ENCODE data around the gene RNF144A.

RNF144A gene

DNA sequence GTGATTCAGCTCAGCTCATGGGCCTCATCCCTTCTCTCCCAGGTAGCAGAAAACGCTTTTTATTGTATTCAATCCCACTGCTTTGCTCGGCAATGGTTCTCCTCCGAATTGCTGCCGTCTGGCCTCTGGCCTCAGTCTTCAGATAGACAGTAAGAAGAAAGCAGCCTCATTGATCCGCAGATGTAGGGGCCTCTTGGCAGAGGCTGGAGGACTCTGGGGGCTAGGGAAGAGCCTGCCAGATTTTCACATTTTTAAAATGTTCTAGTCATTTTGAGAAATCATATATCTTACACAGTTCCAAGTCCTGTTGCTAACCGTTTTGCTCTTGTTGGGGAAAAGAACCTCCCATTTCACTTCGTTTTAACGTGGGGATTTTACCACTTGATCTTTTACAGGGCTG, 123.3 kb downstream of the RNF144A start:
- Histone ChIP-seq H3K27me3 (ENCODE audit: control insufficient read depth, insufficient read depth, low read length) (no peaks in the 10 kb centered on the region), H3K4me1 (ENCODE audit: control insufficient read depth, insufficient read depth, low read length) (no peaks in the 10 kb centered on the region), H3K9me3 (ENCODE audit: control insufficient read depth, low read length) (no peaks in the 10 kb centered on the region), H3K4me3 (ENCODE audit: low read length) (no peak overlapping the region), H3K36me3 (ENCODE audit: control insufficient read depth, insufficient read depth, low read length) (no peaks in the 10 kb centered on the region), H3K9ac (ENCODE audit: low read length) (no peak overlapping the region)

DNA sequence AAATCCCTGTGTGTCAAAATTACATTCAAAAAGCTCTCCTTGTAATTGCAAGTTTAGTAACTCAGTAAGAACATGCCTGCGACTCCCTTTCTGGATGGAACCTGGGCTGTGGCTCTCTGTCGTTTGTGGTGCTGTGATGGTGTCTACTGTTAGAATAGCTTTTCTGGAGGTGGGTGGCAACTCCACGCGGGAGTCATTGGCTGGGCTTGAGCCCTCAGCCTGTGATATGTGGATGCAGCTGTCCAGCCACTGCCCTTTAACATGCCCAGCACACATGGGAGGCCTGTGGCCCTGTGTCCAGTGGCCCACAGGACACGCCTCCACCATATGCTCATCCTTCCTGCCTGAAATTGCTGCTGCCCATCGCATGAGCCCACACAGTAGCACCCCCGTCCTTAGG, 124.2 kb downstream of the RNF144A start:
- Histone ChIP-seq H3K27me3 (ENCODE audit: control insufficient read depth, insufficient read depth, low read length) (no peaks in the 10 kb centered on the region), H3K9me3 (ENCODE audit: control insufficient read depth, low read length) (no peaks in the 10 kb centered on the region), H3K36me3 (ENCODE audit: control insufficient read depth, insufficient read depth, low read length) (no peaks in the 10 kb centered on the region), H3K9ac (ENCODE audit: low read length) (no peak overlapping the region), H3K4me1 (ENCODE audit: control insufficient read depth, insufficient read depth, low read length) (no peaks in the 10 kb centered on the region), H3K4me3 (ENCODE audit: low read length) (no peak overlapping the region)

- Histone ChIP-seq H3K4me1 (ENCODE audit: control insufficient read depth, insufficient read depth, low read length) (no peaks in the 10 kb centered on the region), H3K4me3 (ENCODE audit: low read length) (no peak overlapping the region), H3K9me3 (ENCODE audit: control insufficient read depth, low read length) (no peaks in the 10 kb centered on the region)
Observed at GRCh38 chr2:7043690-7044089, 126.5 kb downstream of the RNF144A start.

DNA sequence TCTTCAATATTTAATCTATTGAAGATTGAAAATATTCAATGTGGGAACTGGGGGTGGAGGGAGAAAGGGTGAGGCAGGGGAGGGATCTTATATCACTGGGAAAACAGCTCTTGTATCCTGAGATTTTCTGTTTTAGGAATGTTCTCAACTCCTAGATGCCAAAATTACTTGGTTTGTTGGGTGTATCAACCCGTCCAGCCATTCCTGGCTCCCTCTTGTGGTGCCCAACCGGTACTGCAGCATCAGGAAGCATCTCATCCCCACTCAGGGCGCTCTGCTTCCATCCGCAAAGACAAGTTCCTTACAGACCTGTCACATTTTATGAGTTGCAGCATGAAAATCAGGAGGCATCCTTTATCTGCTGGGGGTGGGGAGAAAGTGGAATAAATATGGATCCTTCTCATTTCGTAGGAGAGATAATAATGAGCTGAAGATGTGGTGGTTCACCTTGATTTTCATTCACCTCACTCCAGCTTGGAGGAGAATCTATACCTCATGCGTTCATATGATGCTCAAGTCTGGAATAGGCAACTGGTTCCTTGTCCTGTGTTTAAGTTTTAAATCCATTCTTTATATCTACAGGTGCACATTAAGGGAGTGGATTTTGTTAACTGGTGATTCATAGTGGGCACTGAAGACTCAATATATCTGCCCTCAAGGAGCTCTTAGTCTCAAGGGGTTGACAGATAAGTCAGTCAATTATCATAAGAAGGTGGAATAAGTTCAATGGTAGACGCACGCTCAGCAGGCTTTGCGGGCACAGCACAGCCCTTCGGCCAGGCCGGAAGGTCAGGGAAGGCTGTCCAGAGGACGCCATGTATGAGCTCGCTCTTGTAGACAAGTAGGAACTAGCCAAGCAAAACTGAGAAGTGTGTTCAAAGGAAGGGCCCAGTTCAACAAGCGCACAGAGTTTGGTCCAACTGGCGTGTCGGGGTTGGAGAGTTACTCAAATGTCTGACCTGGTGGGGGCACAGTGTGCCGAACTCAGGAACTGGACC, 127.3 kb downstream of the RNF144A start:
- no peaks in the 10 kb centered on the region for H3K36me3 ChIP-seq (ENCODE audit: control insufficient read depth, insufficient read depth, low read length)
- H3K27me3 ChIP-seq (ENCODE audit: control insufficient read depth, insufficient read depth, low read length), result no peaks in the 10 kb centered on the region
- H3K4me3 ChIP-seq (ENCODE audit: low read length), result no peak overlapping the region
- H3K9ac ChIP-seq (ENCODE audit: low read length), result no peak overlapping the region
- no peaks in the 10 kb centered on the region for H3K9me3 ChIP-seq (ENCODE audit: control insufficient read depth, low read length)
- H3K4me1 ChIP-seq (ENCODE audit: control insufficient read depth, insufficient read depth, low read length), result no peaks in the 10 kb centered on the region

More at GRCh38 chr2:7043690-7044089, 126.5 kb downstream of the RNF144A start:
- H3K9ac ChIP-seq (ENCODE audit: low read length), result no peak overlapping the region
- H3K36me3 ChIP-seq (ENCODE audit: control insufficient read depth, insufficient read depth, low read length), result no peaks in the 10 kb centered on the region
- H3K27me3 ChIP-seq (ENCODE audit: control insufficient read depth, insufficient read depth, low read length), result no peaks in the 10 kb centered on the region

GRCh38 chr2:7045601-7046590, 128.7 kb downstream of the RNF144A start:
- Histone ChIP-seq H3K27me3 (ENCODE audit: control insufficient read depth, insufficient read depth, low read length) (no peaks in the 10 kb centered on the region), H3K4me1 (ENCODE audit: control insufficient read depth, insufficient read depth, low read length) (no peaks in the 10 kb centered on the region), H3K9me3 (ENCODE audit: control insufficient read depth, low read length) (no peaks in the 10 kb centered on the region), H3K36me3 (ENCODE audit: control insufficient read depth, insufficient read depth, low read length) (no peaks in the 10 kb centered on the region), H3K4me3 (ENCODE audit: low read length) (no peak overlapping the region), H3K9ac (ENCODE audit: low read length) (no peak overlapping the region)

DNA sequence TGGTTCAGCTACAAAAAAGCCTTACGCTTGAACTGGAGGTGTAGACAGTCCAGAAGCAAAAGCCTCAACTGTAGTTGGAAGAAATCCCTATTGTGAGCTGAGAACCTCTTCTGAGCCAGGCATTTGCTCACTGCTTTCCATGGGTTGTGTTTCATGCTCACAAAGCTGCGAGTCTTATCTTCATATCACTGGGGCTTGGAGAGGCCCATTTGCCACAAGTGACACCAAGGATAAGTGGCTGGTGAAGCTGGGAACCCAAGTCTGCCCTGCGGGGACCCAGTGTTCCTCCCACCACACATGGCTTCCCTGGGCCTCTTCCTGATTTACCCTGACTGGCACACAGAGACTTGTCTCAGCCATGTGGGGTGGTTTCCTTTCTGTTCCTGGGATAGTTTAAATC, 130.4 kb downstream of the RNF144A start:
- H3K9me3 ChIP-seq (ENCODE audit: control insufficient read depth, low read length), result no peaks in the 10 kb centered on the region
- H3K27me3 ChIP-seq (ENCODE audit: control insufficient read depth, insufficient read depth, low read length), result no peaks in the 10 kb centered on the region
- no peak overlapping the region for H3K4me3 ChIP-seq (ENCODE audit: low read length)
- no peaks in the 10 kb centered on the region for H3K4me1 ChIP-seq (ENCODE audit: control insufficient read depth, insufficient read depth, low read length)
- no peak overlapping the region for H3K9ac ChIP-seq (ENCODE audit: low read length)
- H3K36me3 ChIP-seq (ENCODE audit: control insufficient read depth, insufficient read depth, low read length), result no peaks in the 10 kb centered on the region

DNA sequence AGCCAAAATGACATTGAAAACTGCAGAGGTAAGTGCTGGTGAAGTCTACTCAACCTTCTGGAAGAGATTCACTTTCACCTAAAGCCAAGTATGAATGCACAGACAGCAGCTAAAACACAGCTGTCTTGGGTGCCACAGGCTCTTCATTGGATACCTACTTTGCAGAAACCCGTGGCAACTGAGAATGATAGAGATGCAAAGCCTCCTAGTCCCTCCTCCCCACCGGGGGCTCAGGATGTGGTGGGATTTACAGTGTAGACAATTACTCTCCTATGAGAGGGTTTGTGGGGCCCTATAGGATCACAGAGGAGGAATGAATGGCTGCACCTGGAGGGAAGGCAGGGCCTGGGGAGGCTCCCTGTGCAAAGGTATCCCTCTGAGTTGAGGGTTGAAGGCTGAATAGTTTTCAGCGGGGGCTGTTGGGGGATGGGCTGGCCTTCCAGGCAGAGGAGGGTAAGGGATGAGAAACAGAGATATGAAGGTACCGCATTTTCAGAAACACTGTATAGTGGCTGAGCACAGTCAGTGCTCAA, 131.6 kb downstream of the RNF144A start:
- Histone ChIP-seq H3K4me1 (ENCODE audit: control insufficient read depth, insufficient read depth, low read length) (no peaks in the 10 kb centered on the region), H3K9ac (ENCODE audit: low read length) (no peak overlapping the region), H3K36me3 (ENCODE audit: control insufficient read depth, insufficient read depth, low read length) (no peaks in the 10 kb centered on the region), H3K4me3 (ENCODE audit: low read length) (no peak overlapping the region), H3K9me3 (ENCODE audit: control insufficient read depth, low read length) (no peaks in the 10 kb centered on the region), H3K27me3 (ENCODE audit: control insufficient read depth, insufficient read depth, low read length) (no peaks in the 10 kb centered on the region)

GRCh38 chr2:7052404-7052803, 135.2 kb downstream of the RNF144A start:
- Histone ChIP-seq H3K9ac (ENCODE audit: low read length) (no peak overlapping the region), H3K36me3 (ENCODE audit: control insufficient read depth, insufficient read depth, low read length) (no peaks in the 10 kb centered on the region), H3K4me1 (ENCODE audit: control insufficient read depth, insufficient read depth, low read length) (no peaks in the 10 kb centered on the region), H3K4me3 (ENCODE audit: low read length) (no peak overlapping the region), H3K9me3 (ENCODE audit: control insufficient read depth, low read length) (no peaks in the 10 kb centered on the region), H3K27me3 (ENCODE audit: control insufficient read depth, insufficient read depth, low read length) (no peaks in the 10 kb centered on the region)

DNA sequence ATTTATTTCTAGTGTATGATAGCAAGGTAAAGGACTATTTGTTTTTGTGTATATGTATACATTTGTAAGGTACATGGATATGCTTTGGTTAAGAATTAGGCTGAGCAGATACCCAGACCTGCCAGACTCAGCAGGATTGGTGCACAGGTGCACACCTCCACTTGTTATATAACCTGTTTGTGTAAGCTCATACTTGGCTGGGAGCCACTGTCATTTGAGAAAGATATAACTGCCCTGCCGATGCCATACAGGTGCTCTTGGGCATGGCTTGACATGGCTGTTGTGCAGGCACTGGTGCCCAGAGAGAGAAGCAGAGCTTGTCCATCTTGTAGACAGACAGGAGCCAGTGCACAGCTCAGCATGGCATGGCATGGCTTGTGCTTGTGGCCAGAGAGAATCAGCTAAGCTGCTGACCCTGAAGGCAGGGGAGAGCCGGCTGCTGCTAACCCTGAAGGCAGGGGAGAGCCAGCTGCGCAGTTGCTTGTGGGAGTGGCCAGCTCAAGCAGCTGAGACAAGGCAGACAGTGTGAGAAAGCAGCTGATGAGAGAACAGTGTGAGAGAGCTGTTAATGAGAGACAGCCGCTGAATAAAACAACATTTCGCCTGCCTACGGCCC, 136.5 kb downstream of the RNF144A start:
- Histone ChIP-seq H3K9me3 (ENCODE audit: control insufficient read depth, low read length) (no peaks in the 10 kb centered on the region), H3K36me3 (ENCODE audit: control insufficient read depth, insufficient read depth, low read length) (no peaks in the 10 kb centered on the region), H3K4me1 (ENCODE audit: control insufficient read depth, insufficient read depth, low read length) (no peaks in the 10 kb centered on the region), H3K9ac (ENCODE audit: low read length) (no peak overlapping the region), H3K4me3 (ENCODE audit: low read length) (no peak overlapping the region), H3K27me3 (ENCODE audit: control insufficient read depth, insufficient read depth, low read length) (no peaks in the 10 kb centered on the region)

DNA sequence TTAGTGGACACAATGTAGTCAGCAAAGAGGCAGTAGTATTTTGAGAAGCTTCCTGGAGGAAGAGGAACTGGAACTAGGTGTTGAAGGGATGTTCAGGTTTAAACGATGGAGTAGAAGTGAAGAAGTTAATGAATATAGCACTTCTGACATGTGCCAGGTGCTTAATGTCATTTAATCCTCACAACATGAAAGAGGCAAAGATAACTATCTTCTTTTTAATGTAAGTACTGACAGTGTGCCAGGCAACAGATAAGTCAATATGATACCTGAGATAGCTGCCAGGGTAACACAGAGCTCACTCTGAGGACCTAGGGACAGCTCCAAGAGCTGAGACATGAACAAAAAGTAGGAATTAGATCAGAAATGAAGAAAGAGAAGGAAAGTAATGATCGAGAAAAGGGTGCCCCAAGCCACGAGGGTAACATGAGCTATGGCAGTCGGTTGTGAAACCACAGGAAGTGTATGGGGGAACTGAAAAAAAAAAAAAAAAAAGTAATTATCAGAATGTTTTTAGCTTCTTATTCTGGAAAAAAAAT, 140.7 kb downstream of the RNF144A start:
- H3K4me3 ChIP-seq (ENCODE audit: low read length), result no peak overlapping the region
- no peaks in the 10 kb centered on the region for H3K9me3 ChIP-seq (ENCODE audit: control insufficient read depth, low read length)
- no peak overlapping the region for H3K9ac ChIP-seq (ENCODE audit: low read length)
- no peaks in the 10 kb centered on the region for H3K36me3 ChIP-seq (ENCODE audit: control insufficient read depth, insufficient read depth, low read length)
- H3K4me1 ChIP-seq (ENCODE audit: control insufficient read depth, insufficient read depth, low read length), result no peaks in the 10 kb centered on the region
- H3K27me3 ChIP-seq (ENCODE audit: control insufficient read depth, insufficient read depth, low read length), result no peaks in the 10 kb centered on the region

DNA sequence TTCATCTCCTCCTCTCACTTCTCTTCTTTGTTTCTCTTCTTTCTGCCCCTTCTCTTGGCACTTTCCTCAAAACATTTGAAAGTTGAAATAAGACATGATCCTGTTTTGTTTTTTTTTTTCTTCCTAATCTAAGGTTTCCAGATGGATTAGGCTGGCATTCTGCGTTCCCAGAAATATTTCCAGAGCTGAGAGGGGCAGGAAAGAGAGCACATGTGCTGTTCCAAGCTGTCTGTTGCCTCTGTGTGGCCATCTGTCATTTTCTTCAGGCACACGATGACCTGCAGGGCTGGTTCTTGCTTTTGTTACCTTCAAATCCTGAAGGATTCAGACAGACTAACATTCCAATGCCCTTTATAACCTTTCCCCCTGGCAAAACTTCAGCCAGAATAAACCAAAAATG, 142.9 kb downstream of the RNF144A start:
- H3K36me3 ChIP-seq (ENCODE audit: control insufficient read depth, insufficient read depth, low read length), result no peaks in the 10 kb centered on the region
- H3K4me1 ChIP-seq (ENCODE audit: control insufficient read depth, insufficient read depth, low read length), result no peaks in the 10 kb centered on the region
- no peak overlapping the region for H3K4me3 ChIP-seq (ENCODE audit: low read length)
- no peaks in the 10 kb centered on the region for H3K27me3 ChIP-seq (ENCODE audit: control insufficient read depth, insufficient read depth, low read length)
- H3K9ac ChIP-seq (ENCODE audit: low read length), result no peak overlapping the region
- H3K9me3 ChIP-seq (ENCODE audit: control insufficient read depth, low read length), result no peaks in the 10 kb centered on the region

All from mucosa of stomach (tissue), 1 donor.